Calu3 (cell line): ENCODE results near the gene WDR91. TPM values are rescaled to one million over a fixed set of nuclear protein-coding genes. Genes with fewer than 3 reads are reported as not detected.

Source experiments
- BruUV-seq: library from RNA; stranded (reverse); fragments of 400-500 nt; replicated peaks from 2 replicates; lab custom pipeline; 2021; lab: Mats Ljungman, UMichigan
- CTCF ChIA-PET: fragments of 300-600 bp; sonication (Branson Sonifier 250); formaldehyde crosslinking; loops from one replicate; lab custom pipeline; 2022; ENCODE audit warnings: antibody characterized with exemption; lab: Charles Lee
- DNase-seq: peaks from one replicate; pipeline ENCODE4 v3.0.0; 2022
- H3K27ac Mint-ChIP-seq: one replicate; pipeline ENCODE4 v1.8.0; 2022; ENCODE audit warnings: mixed read lengths; ENCODE audit not compliant: unreplicated experiment
- H3K27me3 Mint-ChIP-seq: one replicate; pipeline ENCODE4 v1.8.0; 2022; ENCODE audit warnings: mixed read lengths; ENCODE audit not compliant: unreplicated experiment
- H3K36me3 Mint-ChIP-seq: one replicate; pipeline ENCODE4 v1.8.0; 2022; ENCODE audit warnings: mild to moderate bottlenecking, moderate library complexity, mixed read lengths; ENCODE audit not compliant: insufficient read depth, unreplicated experiment
- H3K4me1 Mint-ChIP-seq: one replicate; pipeline ENCODE4 v1.8.0; 2022; ENCODE audit warnings: mild to moderate bottlenecking, low read depth, mixed read lengths; ENCODE audit not compliant: unreplicated experiment
- H3K4me3 Mint-ChIP-seq: one replicate; pipeline ENCODE4 v1.8.0; 2022; ENCODE audit warnings: mild to moderate bottlenecking, low read depth, moderate library complexity, mixed read lengths; ENCODE audit not compliant: unreplicated experiment
- H3K9me3 Mint-ChIP-seq: one replicate; pipeline ENCODE4 v1.8.0; 2022; ENCODE audit warnings: low read depth, mixed read lengths; ENCODE audit not compliant: unreplicated experiment
- intact Hi-C: fragments of 100-400 bp; cut with micrococcal nuclease; formaldehyde crosslinking; loops from one replicate; pipeline ENCODE4 v1.10.0; 2022; ENCODE audit not compliant: unreplicated experiment
- total RNA-seq: library from RNA; stranded (reverse); gene quantifications from 2 replicates; pipeline ENCODE4 v1.2.3, GENCODE V29; 2022
- TF ChIP-seq, protein P1 (sequence below): fragments of 200-600 bp; IDR thresholded peaks from one replicate; pipeline ENCODE4 v1.8.0; 2022; ENCODE audit warnings: antibody characterized with exemption; ENCODE audit not compliant: unreplicated experiment

WDR91 gene
- total RNA-seq, 1 experiment from 2014 or later, result 24.3 TPM

- Mint-ChIP-seq H3K27ac (peak within 1 kb of the TSS; percentile 95), H3K36me3 (peaks cover 84% of the 10 kb centered on the region), H3K4me3 (peak within 1 kb of the TSS; percentile 78), H3K4me1 (peaks cover 43% of the 10 kb centered on the region), H3K27me3 (no peaks in the 10 kb centered on the region), H3K9me3 (no peaks in the 10 kb centered on the region)
- DNase-seq, result peak; percentile 97
- intact Hi-C loops, result loop anchor here (2.0 to 10.0 kb wide), 4 partner anchors 84 to 526 kb away; partner anchors contain the start of genes AGBL3 and BPGM
- no TSS peak for BruUV-seq
- CTCF ChIA-PET, result interaction anchor here (0.8 to 1.6 kb wide), 3 partner anchors 10 to 184 kb away, joined by 3 to 7 read pairs (median 4); partner anchors contain the start of gene AGBL3
- TF ChIP-seq, protein P1, sequence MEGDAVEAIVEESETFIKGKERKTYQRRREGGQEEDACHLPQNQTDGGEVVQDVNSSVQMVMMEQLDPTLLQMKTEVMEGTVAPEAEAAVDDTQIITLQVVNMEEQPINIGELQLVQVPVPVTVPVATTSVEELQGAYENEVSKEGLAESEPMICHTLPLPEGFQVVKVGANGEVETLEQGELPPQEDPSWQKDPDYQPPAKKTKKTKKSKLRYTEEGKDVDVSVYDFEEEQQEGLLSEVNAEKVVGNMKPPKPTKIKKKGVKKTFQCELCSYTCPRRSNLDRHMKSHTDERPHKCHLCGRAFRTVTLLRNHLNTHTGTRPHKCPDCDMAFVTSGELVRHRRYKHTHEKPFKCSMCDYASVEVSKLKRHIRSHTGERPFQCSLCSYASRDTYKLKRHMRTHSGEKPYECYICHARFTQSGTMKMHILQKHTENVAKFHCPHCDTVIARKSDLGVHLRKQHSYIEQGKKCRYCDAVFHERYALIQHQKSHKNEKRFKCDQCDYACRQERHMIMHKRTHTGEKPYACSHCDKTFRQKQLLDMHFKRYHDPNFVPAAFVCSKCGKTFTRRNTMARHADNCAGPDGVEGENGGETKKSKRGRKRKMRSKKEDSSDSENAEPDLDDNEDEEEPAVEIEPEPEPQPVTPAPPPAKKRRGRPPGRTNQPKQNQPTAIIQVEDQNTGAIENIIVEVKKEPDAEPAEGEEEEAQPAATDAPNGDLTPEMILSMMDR, result peak; percentile 34
These were observed 40.9 kb downstream of the WDR91 start, which contains the start of gene CYREN for GRCh38 chr7:135170274-135170997. TSS of gene CYREN (minus strand) at chr7:135170707. CDS start at chr7:135168922, 1,785 bp downstream.

DNA sequence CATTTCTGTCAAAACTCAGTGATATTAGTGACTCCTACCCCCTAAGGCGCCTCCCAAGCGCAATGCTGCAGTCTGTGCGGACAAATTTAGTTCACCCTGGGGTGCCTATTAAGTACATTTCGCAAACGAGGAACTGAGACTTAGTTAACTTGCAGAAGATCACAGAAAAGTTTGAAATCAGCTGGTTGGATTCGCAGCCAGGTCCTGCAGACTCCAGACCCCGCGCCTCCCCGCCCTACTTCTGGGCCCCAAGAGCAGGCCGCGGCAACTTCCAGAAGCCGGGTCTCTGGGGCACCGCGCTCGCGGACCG, 41.4 kb downstream of the WDR91 start:
- H3K27me3 Mint-ChIP-seq, result no peaks in the 10 kb centered on the region
- H3K27ac Mint-ChIP-seq, result peak overlapping the region; percentile 87
- DNase-seq, result no peak
- H3K9me3 Mint-ChIP-seq, result no peaks in the 10 kb centered on the region
- peaks cover 84% of the 10 kb centered on the region for H3K36me3 Mint-ChIP-seq
- H3K4me1 Mint-ChIP-seq, result peaks cover 40% of the 10 kb centered on the region
- intact Hi-C loops, result loop anchor here (2.0 to 10.0 kb wide), 4 partner anchors 85 to 525 kb away; partner anchors contain the start of genes AGBL3 and BPGM
- CTCF ChIA-PET, result interaction anchor here (1.3 to 1.6 kb wide), 5 partner anchors 8 to 183 kb away, joined by 3 to 7 read pairs (median 5); partner anchors contain the start of genes AGBL3 and TMEM140
- no TSS peak for BruUV-seq
- TF ChIP-seq, protein P1, result no peak
- H3K4me3 Mint-ChIP-seq, result peak overlapping the region; percentile 78

DNA sequence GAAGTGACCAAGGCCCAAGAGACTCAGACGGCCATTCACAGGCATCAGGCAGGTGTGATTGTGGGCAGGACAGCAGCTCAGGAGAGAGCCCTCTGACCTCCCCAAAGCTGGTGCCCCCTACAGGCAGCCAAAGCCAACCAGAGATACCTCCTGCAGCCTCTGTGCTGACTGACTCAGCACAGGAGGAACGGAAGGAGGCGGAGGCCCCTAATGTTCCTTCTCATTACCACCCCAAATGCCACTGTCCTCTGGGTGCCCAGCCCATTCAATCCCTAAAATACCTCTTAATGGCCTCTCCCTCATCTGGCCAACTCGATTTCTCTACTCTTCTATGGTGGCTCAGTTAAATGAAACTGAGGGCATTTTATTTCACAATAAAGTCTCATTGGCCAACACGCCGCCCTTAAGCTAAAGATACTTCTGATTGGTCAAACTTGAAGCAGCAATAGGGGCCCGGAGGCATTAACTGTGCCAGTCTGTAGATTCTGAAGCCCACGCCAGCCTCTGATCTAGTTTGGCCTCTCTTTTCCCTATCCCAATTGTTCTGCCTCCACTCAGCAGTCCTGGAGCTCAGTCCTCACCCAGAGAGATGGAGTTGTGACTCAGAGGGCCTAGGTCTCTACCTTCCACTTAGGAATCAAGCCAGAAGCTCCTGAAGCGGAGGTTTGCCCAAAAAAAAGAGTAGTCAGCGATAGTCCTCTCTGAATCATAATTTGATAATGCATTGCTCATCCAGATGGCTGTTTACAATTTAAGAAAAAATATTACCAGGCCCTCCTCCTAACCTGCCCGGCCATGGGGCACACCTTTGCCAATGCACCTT, 42.0 kb downstream of the WDR91 start:
- H3K27ac Mint-ChIP-seq, result peak overlapping the region; percentile 87
- CTCF ChIA-PET, result interaction anchor here (0.8 to 1.6 kb wide), 4 partner anchors 8 to 22 kb away, joined by 3 to 7 read pairs (median 4); partner anchors contain the start of gene TMEM140
- H3K4me3 Mint-ChIP-seq, result peak overlapping the region; percentile 78
- peaks cover 86% of the 10 kb centered on the region for H3K36me3 Mint-ChIP-seq
- TF ChIP-seq, protein P1, result peak; percentile 50
- DNase-seq, result peak; percentile 77
- no peaks in the 10 kb centered on the region for H3K27me3 Mint-ChIP-seq
- no peaks in the 10 kb centered on the region for H3K9me3 Mint-ChIP-seq
- TSS peak; percentile 53 for BruUV-seq
- intact Hi-C loops, result no loop called here
- H3K4me1 Mint-ChIP-seq, result peaks cover 34% of the 10 kb centered on the region

DNA sequence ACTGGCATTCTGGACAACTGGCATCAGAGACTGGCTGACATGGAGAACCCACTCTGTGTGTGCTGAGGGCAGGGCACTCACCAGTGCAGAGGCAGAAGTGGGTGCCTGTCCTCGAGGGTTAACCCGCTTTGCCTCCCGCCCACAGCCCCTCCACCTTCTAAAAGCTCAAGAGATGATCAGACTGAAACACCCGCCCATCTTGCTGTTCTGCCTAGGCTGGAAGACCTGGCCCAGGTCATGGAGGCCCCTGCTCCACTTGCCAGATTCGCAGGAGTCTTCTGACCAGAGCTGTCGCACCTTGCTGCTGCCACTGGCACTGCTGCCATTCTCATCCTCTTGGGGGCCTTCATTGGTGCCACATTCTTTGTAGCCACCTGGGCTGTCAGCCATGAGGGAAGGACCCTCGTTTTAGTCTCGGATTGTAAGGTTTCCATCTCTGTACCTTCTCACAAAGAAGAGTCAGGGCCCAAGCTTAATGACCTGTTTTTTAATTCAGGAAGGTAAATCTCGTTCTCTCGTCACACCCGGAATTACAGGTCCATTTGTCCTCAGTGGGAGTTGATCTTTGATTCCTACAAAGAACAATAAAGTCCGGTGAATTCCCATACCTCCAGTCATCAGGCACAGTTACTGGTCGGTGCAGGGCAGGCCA, 42.7 kb downstream of the WDR91 start:
- TF ChIP-seq, protein P1, result no peak
- intact Hi-C loops, result no loop called here
- Mint-ChIP-seq H3K27me3 (no peaks in the 10 kb centered on the region), H3K27ac (peak overlapping the region; percentile 87), H3K4me3 (peak overlapping the region; percentile 78), H3K4me1 (peaks cover 28% of the 10 kb centered on the region), H3K36me3 (peaks cover 86% of the 10 kb centered on the region), H3K9me3 (no peaks in the 10 kb centered on the region)
- BruUV-seq, result no TSS peak
- CTCF ChIA-PET, result interaction anchor here (0.8 to 1.6 kb wide), 4 partner anchors 8 to 21 kb away, joined by 3 to 7 read pairs (median 4); partner anchors contain the start of gene TMEM140
- DNase-seq, result no peak
